Measurements from ENCODE around the gene SERPINE2.
"Not testable (repeated sequence)": the region's sequence is repeated elsewhere in the genome, so short reads cannot be mapped to it uniquely, and the experiment has no call there.

SERPINE2 gene

DNA sequence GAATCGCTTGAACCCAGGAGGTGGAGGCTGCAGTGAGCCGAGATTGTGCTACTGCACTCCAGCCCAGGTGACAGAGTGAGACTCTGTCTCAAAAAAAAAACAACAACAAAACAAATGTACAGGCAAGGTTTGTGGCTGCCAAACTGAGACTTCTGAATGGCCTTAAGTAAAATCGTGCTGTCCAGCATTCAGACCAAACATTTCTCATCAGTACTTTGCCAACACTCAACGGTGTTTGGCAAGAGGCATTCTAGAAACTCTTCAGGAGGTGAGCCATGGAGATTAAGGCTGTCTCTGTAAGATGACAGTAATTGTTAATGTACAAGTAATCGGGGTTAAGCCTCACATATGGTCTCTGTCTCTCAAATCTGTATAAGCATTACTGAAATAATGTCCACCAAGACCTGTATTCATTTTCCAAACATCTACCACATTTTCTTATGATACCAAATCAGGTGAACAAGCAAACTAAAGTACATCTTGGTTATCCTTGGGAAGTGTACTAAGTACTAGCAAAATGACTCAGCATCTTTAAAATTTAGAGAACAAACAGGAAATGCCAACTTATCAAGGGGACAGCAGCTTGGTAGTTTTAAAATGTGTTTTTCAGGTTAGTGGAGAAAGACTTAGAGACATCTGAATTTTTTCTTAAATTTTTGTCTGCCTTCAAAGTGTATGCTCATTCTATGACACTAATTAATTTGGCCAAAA, 29.3 kb downstream of the SERPINE2 start:
- DNase-seq = no peak

GRCh38 chr2:224008702-224009261, 30.3 kb downstream of the SERPINE2 start:
- no peak for DNase-seq

GRCh38 chr2:224004105-224004695, 34.9 kb downstream of the SERPINE2 start:
- DNase-seq = no peak

GRCh38 chr2:224000662-224001061, 38.4 kb downstream of the SERPINE2 start:
- not testable (repeated sequence) for DNase-seq

- no peak for DNase-seq
Observed at GRCh38 chr2:223999862-224000261, 39.2 kb downstream of the SERPINE2 start.

DNA sequence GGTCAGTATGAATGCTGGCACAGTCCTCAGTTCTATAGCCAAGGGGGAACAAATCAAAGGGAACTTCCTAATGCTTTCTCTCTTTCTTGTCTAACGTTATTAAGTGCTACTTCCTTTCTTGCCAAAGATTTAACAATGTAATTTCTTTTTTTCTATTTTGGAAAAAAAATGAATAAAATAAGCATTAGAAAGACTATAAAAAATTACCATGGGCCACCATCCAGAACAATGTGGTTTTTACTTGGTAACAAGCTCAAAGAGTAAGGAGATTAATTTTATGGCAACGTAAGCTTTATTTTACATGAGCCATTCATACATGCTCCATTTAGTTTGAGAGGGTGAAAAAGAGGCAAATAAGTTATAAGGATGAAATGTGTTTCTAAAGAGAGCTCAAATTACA, 40.1 kb downstream of the SERPINE2 start:
- DNase-seq = no peak

DNA sequence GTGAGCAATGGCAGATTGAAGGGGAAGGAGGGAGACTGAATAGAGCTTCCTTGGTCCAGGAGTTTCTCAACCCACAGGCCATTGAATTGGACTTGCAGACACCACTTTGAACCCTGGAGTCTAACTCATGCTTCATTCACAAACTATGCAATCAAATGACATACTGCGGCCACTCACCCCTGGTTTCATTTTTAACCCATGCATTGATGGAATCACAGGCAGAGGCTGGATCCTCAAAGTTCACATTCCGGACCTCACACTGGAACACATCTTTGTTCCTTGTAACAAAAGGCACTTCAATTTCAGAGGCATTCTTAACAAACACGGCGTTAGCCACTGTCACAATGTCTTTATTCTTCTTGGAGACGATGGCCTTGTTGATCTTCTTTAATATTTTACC, 41.1 kb downstream of the SERPINE2 start:
- no peak for DNase-seq

- no peak for DNase-seq
Observed at GRCh38 chr2:223996391-223996790, 42.7 kb downstream of the SERPINE2 start.

GRCh38 chr2:223995569-223995968, 43.5 kb downstream of the SERPINE2 start:
- DNase-seq = no peak

DNA sequence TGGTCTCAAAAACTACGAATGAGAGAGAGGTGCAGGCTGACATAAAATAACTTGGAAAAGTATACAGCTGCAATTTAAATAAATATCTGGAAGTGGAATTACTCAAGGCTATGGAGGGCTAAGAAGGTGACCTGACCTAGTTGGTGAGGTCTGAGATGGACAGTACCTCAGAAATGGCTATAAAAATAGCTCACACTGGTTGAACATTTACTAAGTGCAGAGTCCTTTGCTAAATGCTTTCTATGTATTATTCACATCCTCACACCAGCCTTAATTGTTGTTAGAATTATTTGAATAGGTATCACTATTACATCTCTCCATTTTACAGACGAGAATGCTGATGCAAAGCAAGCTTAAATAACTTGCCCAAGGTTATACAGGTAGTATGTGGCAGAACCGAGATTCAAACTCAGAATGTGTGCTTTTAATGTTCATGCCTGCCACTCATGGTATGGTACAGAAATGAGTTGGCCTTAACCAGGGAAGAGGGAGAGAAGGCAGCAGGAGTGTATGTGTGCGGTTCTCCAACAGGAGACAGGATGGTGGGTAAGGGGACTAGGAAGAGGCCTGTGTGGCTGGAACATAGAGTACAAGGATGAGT, 44.4 kb downstream of the SERPINE2 start:
- no peak for DNase-seq

- DNase-seq = no peak
Observed at GRCh38 chr2:223993634-223994232, 45.4 kb downstream of the SERPINE2 start.

DNA sequence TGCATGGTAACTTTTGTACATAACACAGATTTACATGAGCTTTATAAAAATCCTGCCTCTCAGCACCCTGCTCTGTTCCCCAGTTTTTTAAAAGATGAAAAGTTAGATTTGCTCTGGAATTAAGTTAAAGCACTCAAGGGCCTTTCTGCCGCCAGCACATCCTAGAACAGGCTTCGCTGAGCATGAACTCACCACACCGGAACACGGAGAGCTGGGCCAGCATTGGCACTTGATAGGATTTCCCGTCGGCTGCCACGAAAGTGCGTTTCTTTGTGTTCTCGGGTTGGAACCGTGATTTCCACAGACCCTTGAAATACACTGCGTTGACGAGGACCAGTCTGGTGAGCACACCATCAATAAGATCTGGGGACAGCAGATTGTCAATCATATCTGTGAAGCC, 47.5 kb downstream of the SERPINE2 start:
- DNase-seq = no peak

DNA sequence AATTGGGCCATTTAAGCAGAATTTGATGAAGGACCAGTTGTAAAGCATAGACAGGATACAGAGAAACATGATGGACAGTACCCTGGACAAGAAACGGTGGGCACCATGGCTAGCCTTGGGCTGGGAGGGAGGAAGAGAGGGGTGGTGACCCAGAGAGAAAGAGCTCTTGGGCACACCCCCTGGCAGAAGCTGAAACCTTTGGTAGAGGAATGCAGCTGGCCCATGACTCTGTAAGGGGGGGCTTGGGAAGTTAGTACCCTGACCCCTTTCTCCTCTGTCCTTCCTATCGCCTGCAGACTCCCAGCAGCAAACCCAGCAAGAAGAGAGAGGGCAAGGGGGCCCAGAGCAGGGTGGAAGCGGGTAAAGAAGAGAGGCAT, 49.2 kb downstream of the SERPINE2 start:
- no peak for DNase-seq

GRCh38 chr2:223989206-223989855, 49.8 kb downstream of the SERPINE2 start:
- DNase-seq = no peak

GRCh38 chr2:223981241-223981640, 57.8 kb downstream of the SERPINE2 start:
- DNase-seq = no peak

- DNase-seq = no peak
Observed at GRCh38 chr2:223980803-223981202, 58.3 kb downstream of the SERPINE2 start.

DNA sequence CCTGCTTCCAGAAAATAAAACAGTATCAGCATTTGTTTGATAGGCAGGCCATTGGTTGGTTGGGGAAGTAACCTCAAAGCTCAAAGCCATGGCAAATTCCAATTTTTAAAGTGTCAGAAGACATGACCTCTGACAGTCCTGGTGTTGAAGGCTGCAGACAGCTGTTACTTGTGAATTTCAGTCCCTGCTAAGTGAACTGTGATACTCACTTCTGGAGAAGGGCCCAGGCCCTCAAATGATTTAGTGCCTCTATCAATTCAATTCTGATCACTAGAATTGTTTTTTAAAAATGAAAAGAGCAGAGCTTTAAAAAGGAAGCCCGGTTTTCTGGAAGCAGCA, 58.7 kb downstream of the SERPINE2 start:
- no peak for DNase-seq

DNA sequence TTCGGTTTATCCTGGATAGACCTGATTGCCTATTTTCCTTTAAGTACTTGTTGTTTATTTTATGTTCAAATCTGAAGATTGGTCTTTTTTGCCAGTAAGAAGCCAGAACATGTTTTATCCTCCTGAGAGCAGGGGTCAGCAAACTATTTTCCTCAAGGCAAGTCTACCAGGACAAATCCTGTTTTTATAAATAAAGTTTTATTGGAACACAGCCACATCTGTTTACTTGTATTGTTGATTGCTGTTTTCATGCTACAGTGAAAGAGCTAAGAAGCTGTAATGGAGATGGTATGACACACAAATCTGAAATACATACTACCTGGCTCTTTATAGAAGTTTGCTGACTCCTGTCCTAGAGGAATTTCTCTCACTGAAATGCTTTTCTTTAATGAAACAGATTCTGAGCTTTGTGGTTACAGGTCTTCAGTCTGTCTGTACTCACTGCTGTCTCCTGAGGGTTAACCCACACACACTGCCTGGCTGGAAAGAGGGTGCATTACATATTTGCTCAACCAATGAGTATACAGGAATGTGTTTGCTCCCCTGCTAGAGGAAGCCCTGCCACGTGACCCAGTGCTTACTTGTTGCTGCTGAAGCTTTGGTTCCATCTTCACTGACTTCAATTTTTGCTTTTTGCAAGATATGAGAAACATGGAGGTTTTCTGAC, 59.2 kb downstream of the SERPINE2 start:
- DNase-seq = no peak

GRCh38 chr2:223978451-223978850, 60.6 kb downstream of the SERPINE2 start:
- no peak for DNase-seq

DNA sequence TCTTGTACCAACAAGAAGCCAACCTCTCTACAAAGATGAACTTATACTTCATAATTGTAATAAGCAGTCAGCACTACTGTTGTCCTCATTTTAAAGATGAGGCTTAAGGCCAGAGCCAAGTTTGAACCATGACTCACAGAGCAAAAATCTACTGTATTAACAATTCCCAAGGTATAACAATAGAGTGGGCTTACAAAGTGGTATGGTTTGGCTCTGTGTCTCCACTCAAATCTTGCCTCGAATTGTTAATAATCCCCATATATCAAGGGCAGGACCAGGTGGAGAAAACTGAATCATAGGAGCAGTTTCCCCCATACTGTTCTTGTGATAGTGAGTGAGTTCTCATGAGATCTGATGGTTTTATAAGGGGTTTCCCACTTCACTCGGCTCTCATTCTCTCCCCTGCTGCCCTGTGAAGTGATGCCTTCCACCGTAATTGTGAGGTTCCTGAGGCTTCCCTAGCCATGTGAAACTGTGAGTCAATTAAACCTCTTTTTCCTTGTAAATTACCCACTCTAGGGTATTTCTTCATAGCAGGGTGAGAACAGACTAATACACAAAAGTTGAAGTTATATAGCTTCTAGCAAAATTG, 62.4 kb downstream of the SERPINE2 start:
- no peak for DNase-seq

GRCh38 chr2:223973606-223974005, 65.5 kb downstream of the SERPINE2 start:
- no peak for DNase-seq

GRCh38 chr2:223972656-223973102, 66.4 kb downstream of the SERPINE2 start:
- DNase-seq = no peak

Data from GF-D8 (cell line).